Neural cell (in vitro differentiated cells): ENCODE results near the gene CBX8. TPM values are rescaled to one million over a fixed set of nuclear protein-coding genes. Genes with fewer than 3 reads are reported as not detected.

Experiments
- H2AFZ ChIP-seq: fragments of 200-600, 300-800 bp; sonication (generic), shearing (Covaris generic); 2 replicates; pipeline ENCODE4 v1.6.0; 2014; ENCODE audit warnings: low read depth, mild to moderate bottlenecking, antibody characterized with exemption, low read length, moderate library complexity
- H3F3A ChIP-seq: fragments of 200-600 bp; shearing (Covaris generic); 2 replicates; pipeline ENCODE4 v1.6.1; 2016; ENCODE audit warnings: mild to moderate bottlenecking, moderate library complexity, mixed read lengths, antibody characterized with exemption, low read length; ENCODE audit not compliant: insufficient read depth, poor library complexity, severe bottlenecking
- H3K27ac ChIP-seq: fragments of 200-600, 300-800 bp; sonication (generic), shearing (Covaris generic); 2 replicates; pipeline ENCODE4 v1.5.1; 2014; ENCODE audit warnings: mild to moderate bottlenecking, low read length, moderate library complexity
- H3K27me3 ChIP-seq: fragments of 300-800, 200-600 bp; sonication (generic), shearing (Covaris generic); 2 replicates; pipeline ENCODE4 v1.6.0; 2014; ENCODE audit warnings: mild to moderate bottlenecking, low read depth, low read length, moderate library complexity; ENCODE audit not compliant: insufficient read depth
- H3K36me3 ChIP-seq: fragments of 300-800, 200-600 bp; sonication (generic), shearing (Covaris generic); 2 replicates; pipeline ENCODE4 v1.5.1; 2014; ENCODE audit warnings: mild to moderate bottlenecking, antibody characterized with exemption, low read length, moderate library complexity; ENCODE audit not compliant: insufficient read depth
- H3K4me2 ChIP-seq: fragments of 300-800, 200-600 bp; sonication (generic), shearing (Covaris generic); 2 replicates; pipeline ENCODE4 v1.6.0; 2014; ENCODE audit warnings: mild to moderate bottlenecking, low read length
- H3K4me3 ChIP-seq: fragments of 300-800, 200-600 bp; sonication (generic), shearing (Covaris generic); 2 replicates; pipeline ENCODE4 v1.5.1; 2014; ENCODE audit warnings: mild to moderate bottlenecking, low read length, moderate library complexity
- H3K79me2 ChIP-seq: fragments of 200-600 bp; shearing (Covaris generic); replicated peaks from 2 replicates; pipeline ENCODE4 v1.6.0; 2014; ENCODE audit warnings: mild to moderate bottlenecking, low read length, moderate library complexity; ENCODE audit not compliant: insufficient read depth
- H3K9ac ChIP-seq: fragments of 300-800, 200-600 bp; sonication (generic), shearing (Covaris generic); 2 replicates; pipeline ENCODE4 v1.6.1; 2016; ENCODE audit warnings: mild to moderate bottlenecking, low read length, mixed read lengths
- H3K9me2 ChIP-seq: fragments of 200-600 bp; shearing (Covaris generic); 2 replicates; pipeline ENCODE4 v1.6.1; 2016; ENCODE audit warnings: mild to moderate bottlenecking, low read length, mixed read lengths; ENCODE audit not compliant: insufficient read depth
- H3K9me3 ChIP-seq: fragments of 200-600, 300-800 bp; sonication (generic), shearing (Covaris generic); 2 replicates; pipeline ENCODE4 v1.6.1; 2016; ENCODE audit warnings: mild to moderate bottlenecking, mixed run types, low read length, moderate library complexity, mixed read lengths
- H4K20me1 ChIP-seq: fragments of 200-600 bp; shearing (Covaris generic); 2 replicates; pipeline ENCODE4 v1.6.1; 2016; ENCODE audit warnings: mild to moderate bottlenecking, mixed run types; ENCODE audit not compliant: insufficient read depth
- EP300 ChIP-seq: fragments of 450-650 bp; conservative IDR thresholded peaks from 2 replicates; pipeline ENCODE4 v1.6.1; 2014; ENCODE audit warnings: antibody characterized with exemption, mild to moderate bottlenecking, moderate library complexity; ENCODE audit not compliant: poor library complexity, severe bottlenecking
- EZH2 ChIP-seq: fragments of 200-600, 300-800 bp; shearing (Covaris generic), sonication (generic); IDR thresholded peaks from 2 replicates; pipeline ENCODE4 v1.6.1; 2014; ENCODE audit warnings: antibody characterized with exemption, low read length, borderline replicate concordance, mild to moderate bottlenecking; ENCODE audit not compliant: insufficient read depth, poor library complexity, severe bottlenecking
- MXI1 ChIP-seq: fragments of 450-650 bp; conservative IDR thresholded peaks from 2 replicates; pipeline ENCODE4 v1.6.1; 2014; ENCODE audit warnings: antibody characterized with exemption, mild to moderate bottlenecking; ENCODE audit not compliant: poor library complexity, severe bottlenecking
- POLR2AphosphoS5 ChIP-seq: IDR thresholded peaks from 2 replicates; pipeline ENCODE4 v1.6.1; 2012
- RAD21 ChIP-seq: fragments of 450-650 bp; conservative IDR thresholded peaks from 2 replicates; pipeline ENCODE4 v1.6.1; 2014; ENCODE audit warnings: antibody characterized with exemption, mild to moderate bottlenecking, moderate library complexity
- SMC3 ChIP-seq: fragments of 450-650 bp; conservative IDR thresholded peaks from 2 replicates; pipeline ENCODE4 v1.6.1; 2014; ENCODE audit warnings: antibody characterized with exemption, mild to moderate bottlenecking, moderate library complexity; ENCODE audit not compliant: poor library complexity
- TAF1 ChIP-seq: IDR thresholded peaks from 2 replicates; pipeline ENCODE4 v1.6.1; 2012; ENCODE audit warnings: low read depth
- polyA plus RNA-seq: library from polyadenylated mRNA; depleted of rRNA; stranded (reverse); fragments of >200 nt; gene quantifications from 2 replicates; pipeline ENCODE4 v1.2.3, GENCODE V29; 2014
- TF ChIP-seq, protein P1 (sequence below): IDR thresholded peaks from 2 replicates; pipeline ENCODE4 v1.6.1; 2012; ENCODE audit warnings: borderline replicate concordance

CBX8 gene
- polyA plus RNA-seq, 1 donor from 2014 or later = 15.4 TPM

DNA sequence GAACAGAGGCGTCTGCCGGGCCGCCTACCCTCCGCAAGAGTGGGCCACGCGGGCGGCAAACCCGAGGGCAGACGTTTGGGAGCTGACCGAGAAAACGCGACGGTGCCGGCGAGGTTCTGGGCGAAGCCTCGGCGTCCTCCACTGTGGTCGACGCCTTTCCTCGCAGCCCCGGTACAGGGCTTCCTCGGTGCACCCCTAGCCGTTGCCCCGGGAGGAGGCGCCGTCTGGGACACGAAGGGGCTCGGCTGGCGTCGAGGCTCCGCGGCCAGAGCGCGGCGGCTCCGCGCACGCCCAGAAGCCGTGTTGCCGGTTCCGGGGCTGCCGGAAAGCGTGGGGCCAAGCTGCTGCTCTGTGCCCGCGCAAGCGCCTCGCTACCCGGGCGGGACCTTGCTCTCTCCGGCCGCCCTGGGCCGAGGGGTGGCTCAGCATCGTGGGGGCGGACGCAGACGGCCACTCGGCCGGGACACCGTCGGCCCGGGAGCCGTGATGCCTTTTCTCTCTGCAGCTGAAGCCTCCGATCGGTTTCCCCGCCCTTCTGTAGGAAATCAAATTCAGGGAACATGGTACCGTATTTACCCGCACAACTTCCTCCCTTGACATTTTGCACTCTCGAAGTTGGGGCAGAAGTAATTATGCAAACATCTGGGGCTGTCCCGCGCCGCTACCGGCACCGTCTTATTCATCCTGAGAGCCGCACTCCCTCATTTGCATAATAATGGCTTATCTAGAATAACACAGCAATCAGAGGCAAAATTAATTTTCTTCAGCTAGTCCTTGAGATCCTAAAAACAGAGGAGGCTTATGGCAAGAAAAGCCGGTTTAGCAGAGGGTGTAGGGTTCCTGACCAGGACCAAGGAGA lies 7.3 kb upstream of the CBX8 start:
- no peak for TF ChIP-seq SMC3
- no peaks in the 10 kb centered on the region for H3K36me3 ChIP-seq
- H3K79me2 ChIP-seq = no peaks in the 10 kb centered on the region
- no peaks in the 10 kb centered on the region for H3K9me3 ChIP-seq
- peak overlapping the region; percentile 61 for H3K4me3 ChIP-seq
- no peak overlapping the region for H3K27ac ChIP-seq
- H4K20me1 ChIP-seq = no peaks in the 10 kb centered on the region
- H3K4me2 ChIP-seq = no peak overlapping the region
- peaks cover 96% of the 10 kb centered on the region for H3K27me3 ChIP-seq
- no peak overlapping the region for H2AFZ ChIP-seq
- no peaks in the 10 kb centered on the region for H3F3A ChIP-seq
- H3K9ac ChIP-seq = peak overlapping the region; percentile 49
- H3K9me2 ChIP-seq = no peaks in the 10 kb centered on the region

DNA sequence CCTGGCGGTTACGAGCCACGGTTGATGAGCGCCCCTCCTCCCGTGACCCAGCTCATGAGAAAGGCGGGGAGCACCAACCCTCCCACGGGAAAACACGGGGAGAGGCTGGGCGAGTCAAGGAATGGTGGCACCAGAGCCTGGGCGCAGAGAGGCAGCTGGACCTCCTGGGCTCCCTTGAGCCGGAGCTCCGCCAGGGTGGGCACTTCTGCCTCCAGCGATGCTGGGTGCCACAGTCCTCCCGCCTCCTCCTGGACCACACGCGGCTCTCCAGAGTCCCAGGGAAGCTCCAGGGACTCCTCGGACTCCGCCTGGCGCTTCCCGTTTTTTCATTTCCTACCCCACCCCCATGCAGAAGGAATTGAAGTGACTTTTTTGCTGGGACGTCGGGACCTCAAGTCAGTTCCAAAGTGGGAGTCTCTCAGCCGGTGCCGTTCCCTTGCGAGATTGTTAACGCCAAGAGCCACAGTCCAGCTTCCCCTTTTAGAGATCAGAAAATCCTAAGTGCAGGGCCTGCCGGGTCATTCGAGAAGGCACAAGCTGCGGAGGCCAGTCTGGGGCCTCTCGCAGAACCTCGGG lies 6.6 kb upstream of the CBX8 start:
- Histone ChIP-seq H3K9ac (peak overlapping the region; percentile 49), H3F3A (no peaks in the 10 kb centered on the region), H3K9me3 (no peaks in the 10 kb centered on the region), H3K27ac (no peak overlapping the region), H3K9me2 (no peaks in the 10 kb centered on the region), H4K20me1 (no peaks in the 10 kb centered on the region), H3K36me3 (no peaks in the 10 kb centered on the region), H2AFZ (no peak overlapping the region), H3K27me3 (peaks cover 100% of the 10 kb centered on the region), H3K79me2 (no peaks in the 10 kb centered on the region), H3K4me2 (no peak overlapping the region), H3K4me3 (peak overlapping the region; percentile 61)
- no peak for TF ChIP-seq SMC3
- no peak for TF ChIP-seq EZH2
- peak; percentile 8 for TF ChIP-seq POLR2AphosphoS5

DNA sequence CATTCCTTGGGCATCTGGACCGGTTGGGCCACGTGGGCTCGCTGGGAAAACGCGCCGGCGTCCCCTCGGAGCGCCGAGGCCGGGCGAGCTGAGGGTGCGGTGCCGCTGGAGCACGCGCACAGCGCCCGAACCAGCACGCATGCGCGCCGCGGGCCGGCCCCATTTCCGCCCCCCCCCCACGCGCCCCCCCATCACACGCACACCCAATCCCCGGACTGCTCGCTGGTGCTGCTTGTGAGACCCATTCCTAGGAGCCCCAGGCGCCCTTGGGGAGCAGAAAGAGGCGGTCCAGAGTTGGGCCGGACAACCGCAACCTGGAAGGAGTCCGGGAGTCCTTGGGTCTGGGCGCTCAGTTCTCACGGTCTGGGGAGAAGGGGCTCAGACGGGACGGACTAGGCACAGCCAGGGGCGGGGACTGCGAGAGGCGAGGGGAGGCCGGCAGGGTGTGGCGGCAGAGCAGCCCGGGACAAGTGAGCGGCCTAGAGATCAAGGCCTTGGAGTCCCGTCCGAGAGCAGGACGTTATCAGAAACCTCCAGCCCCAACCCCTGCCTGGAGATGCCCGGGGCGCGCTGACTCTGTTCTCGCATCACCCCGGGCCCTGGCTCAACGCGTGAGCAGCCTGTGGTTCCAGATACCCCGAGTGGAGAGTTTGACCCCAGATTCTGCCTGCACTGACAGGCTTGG lies 6.0 kb upstream of the CBX8 start:
- peaks cover 100% of the 10 kb centered on the region for H3K27me3 ChIP-seq
- no peaks in the 10 kb centered on the region for H3K79me2 ChIP-seq
- peak overlapping the region; percentile 46 for H3K4me3 ChIP-seq
- H3F3A ChIP-seq = no peaks in the 10 kb centered on the region
- no peaks in the 10 kb centered on the region for H3K36me3 ChIP-seq
- H3K27ac ChIP-seq = no peak overlapping the region
- TF ChIP-seq POLR2AphosphoS5 (peak; percentile 46), EP300 (no peak)
- H3K9me2 ChIP-seq = no peaks in the 10 kb centered on the region
- no peak overlapping the region for H2AFZ ChIP-seq
- H4K20me1 ChIP-seq = no peaks in the 10 kb centered on the region
- no peaks in the 10 kb centered on the region for H3K9me3 ChIP-seq
- peak overlapping the region; percentile 1 for H3K9ac ChIP-seq
- no peak overlapping the region for H3K4me2 ChIP-seq

DNA sequence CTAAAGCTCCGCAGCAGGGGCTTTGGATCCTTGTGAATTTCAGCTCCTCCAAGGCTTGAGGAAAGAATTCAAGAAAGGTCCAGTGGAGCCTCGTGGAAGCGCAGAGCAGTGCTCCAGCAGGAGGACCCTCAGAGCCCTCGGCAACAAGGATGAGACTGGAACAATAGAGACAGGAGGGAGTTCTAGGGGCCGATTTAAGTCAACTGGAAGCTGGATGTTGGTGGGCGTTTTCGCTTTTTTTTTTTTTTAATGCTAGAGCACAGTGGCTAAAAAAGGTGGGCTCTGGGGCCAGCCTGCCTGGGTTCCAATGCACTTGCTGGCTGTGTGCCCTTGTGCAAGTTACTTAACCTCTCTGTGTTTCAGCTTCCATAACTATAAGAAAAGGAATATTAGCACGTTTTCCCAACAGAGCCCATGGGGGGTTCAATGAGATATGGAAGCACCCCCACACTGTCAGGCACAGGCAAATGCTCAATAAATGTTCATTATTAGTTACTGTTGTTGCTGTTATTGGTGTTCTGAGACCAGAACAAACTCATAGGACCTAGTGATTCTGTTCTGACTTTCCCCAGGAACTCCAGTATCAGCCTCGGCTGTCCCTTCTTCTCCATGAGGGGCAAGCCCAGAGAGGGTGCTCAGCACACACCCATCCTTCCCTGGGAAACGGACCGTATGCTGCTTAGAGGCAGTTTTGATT lies 5.3 kb upstream of the CBX8 start:
- Histone ChIP-seq H3K27ac (no peak overlapping the region), H3K36me3 (no peaks in the 10 kb centered on the region), H3K79me2 (no peaks in the 10 kb centered on the region), H3K9me3 (no peaks in the 10 kb centered on the region), H3K4me3 (peak overlapping the region; percentile 46), H3F3A (no peaks in the 10 kb centered on the region), H3K9me2 (no peaks in the 10 kb centered on the region), H3K4me2 (no peak overlapping the region), H4K20me1 (no peaks in the 10 kb centered on the region), H3K9ac (no peak overlapping the region), H2AFZ (no peak overlapping the region), H3K27me3 (peaks cover 96% of the 10 kb centered on the region)
- no peak for TF ChIP-seq MXI1
- TF ChIP-seq EZH2 = no peak
- TF ChIP-seq, protein P1, sequence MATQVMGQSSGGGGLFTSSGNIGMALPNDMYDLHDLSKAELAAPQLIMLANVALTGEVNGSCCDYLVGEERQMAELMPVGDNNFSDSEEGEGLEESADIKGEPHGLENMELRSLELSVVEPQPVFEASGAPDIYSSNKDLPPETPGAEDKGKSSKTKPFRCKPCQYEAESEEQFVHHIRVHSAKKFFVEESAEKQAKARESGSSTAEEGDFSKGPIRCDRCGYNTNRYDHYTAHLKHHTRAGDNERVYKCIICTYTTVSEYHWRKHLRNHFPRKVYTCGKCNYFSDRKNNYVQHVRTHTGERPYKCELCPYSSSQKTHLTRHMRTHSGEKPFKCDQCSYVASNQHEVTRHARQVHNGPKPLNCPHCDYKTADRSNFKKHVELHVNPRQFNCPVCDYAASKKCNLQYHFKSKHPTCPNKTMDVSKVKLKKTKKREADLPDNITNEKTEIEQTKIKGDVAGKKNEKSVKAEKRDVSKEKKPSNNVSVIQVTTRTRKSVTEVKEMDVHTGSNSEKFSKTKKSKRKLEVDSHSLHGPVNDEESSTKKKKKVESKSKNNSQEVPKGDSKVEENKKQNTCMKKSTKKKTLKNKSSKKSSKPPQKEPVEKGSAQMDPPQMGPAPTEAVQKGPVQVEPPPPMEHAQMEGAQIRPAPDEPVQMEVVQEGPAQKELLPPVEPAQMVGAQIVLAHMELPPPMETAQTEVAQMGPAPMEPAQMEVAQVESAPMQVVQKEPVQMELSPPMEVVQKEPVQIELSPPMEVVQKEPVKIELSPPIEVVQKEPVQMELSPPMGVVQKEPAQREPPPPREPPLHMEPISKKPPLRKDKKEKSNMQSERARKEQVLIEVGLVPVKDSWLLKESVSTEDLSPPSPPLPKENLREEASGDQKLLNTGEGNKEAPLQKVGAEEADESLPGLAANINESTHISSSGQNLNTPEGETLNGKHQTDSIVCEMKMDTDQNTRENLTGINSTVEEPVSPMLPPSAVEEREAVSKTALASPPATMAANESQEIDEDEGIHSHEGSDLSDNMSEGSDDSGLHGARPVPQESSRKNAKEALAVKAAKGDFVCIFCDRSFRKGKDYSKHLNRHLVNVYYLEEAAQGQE = no peak
- no peak for TF ChIP-seq TAF1
- TF ChIP-seq POLR2AphosphoS5 = no peak
- no peak for TF ChIP-seq SMC3
- TF ChIP-seq RAD21 = no peak
- TF ChIP-seq EP300 = no peak
